Calu3 (cell line): ENCODE results near the gene CDK14. TPM values are rescaled to one million over a fixed set of nuclear protein-coding genes. Genes with fewer than 3 reads are reported as not detected.

Source experiments
- BruUV-seq: library from RNA; stranded (reverse); fragments of 400-500 nt; replicated peaks from 2 replicates; lab custom pipeline; 2021; lab: Mats Ljungman, UMichigan
- CTCF ChIA-PET: fragments of 300-600 bp; sonication (Branson Sonifier 250); formaldehyde crosslinking; loops from one replicate; lab custom pipeline; 2022; ENCODE audit warnings: antibody characterized with exemption; lab: Charles Lee
- DNase-seq: peaks from one replicate; pipeline ENCODE4 v3.0.0; 2022
- H3K27ac Mint-ChIP-seq: one replicate; pipeline ENCODE4 v1.8.0; 2022; ENCODE audit warnings: mixed read lengths; ENCODE audit not compliant: unreplicated experiment
- H3K27me3 Mint-ChIP-seq: one replicate; pipeline ENCODE4 v1.8.0; 2022; ENCODE audit warnings: mixed read lengths; ENCODE audit not compliant: unreplicated experiment
- H3K36me3 Mint-ChIP-seq: one replicate; pipeline ENCODE4 v1.8.0; 2022; ENCODE audit warnings: mild to moderate bottlenecking, moderate library complexity, mixed read lengths; ENCODE audit not compliant: insufficient read depth, unreplicated experiment
- H3K4me1 Mint-ChIP-seq: one replicate; pipeline ENCODE4 v1.8.0; 2022; ENCODE audit warnings: mild to moderate bottlenecking, low read depth, mixed read lengths; ENCODE audit not compliant: unreplicated experiment
- H3K4me3 Mint-ChIP-seq: one replicate; pipeline ENCODE4 v1.8.0; 2022; ENCODE audit warnings: mild to moderate bottlenecking, low read depth, moderate library complexity, mixed read lengths; ENCODE audit not compliant: unreplicated experiment
- H3K9me3 Mint-ChIP-seq: one replicate; pipeline ENCODE4 v1.8.0; 2022; ENCODE audit warnings: low read depth, mixed read lengths; ENCODE audit not compliant: unreplicated experiment
- intact Hi-C: fragments of 100-400 bp; cut with micrococcal nuclease; formaldehyde crosslinking; loops from one replicate; pipeline ENCODE4 v1.10.0; 2022; ENCODE audit not compliant: unreplicated experiment
- total RNA-seq: library from RNA; stranded (reverse); gene quantifications from 2 replicates; pipeline ENCODE4 v1.2.3, GENCODE V29; 2022
- TF ChIP-seq, protein P1 (sequence below): fragments of 200-600 bp; IDR thresholded peaks from one replicate; pipeline ENCODE4 v1.8.0; 2022; ENCODE audit warnings: antibody characterized with exemption; ENCODE audit not compliant: unreplicated experiment

CDK14 gene
- total RNA-seq, 1 experiment from 2014 or later: 29.4 TPM

- intact Hi-C loops: no loop called here
- CTCF ChIA-PET: no interaction called here
- BruUV-seq: no TSS peak
- TF ChIP-seq, protein P1, sequence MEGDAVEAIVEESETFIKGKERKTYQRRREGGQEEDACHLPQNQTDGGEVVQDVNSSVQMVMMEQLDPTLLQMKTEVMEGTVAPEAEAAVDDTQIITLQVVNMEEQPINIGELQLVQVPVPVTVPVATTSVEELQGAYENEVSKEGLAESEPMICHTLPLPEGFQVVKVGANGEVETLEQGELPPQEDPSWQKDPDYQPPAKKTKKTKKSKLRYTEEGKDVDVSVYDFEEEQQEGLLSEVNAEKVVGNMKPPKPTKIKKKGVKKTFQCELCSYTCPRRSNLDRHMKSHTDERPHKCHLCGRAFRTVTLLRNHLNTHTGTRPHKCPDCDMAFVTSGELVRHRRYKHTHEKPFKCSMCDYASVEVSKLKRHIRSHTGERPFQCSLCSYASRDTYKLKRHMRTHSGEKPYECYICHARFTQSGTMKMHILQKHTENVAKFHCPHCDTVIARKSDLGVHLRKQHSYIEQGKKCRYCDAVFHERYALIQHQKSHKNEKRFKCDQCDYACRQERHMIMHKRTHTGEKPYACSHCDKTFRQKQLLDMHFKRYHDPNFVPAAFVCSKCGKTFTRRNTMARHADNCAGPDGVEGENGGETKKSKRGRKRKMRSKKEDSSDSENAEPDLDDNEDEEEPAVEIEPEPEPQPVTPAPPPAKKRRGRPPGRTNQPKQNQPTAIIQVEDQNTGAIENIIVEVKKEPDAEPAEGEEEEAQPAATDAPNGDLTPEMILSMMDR: no peak
- Mint-ChIP-seq H3K4me3 (no peak overlapping the region), H3K27me3 (no peaks in the 10 kb centered on the region), H3K36me3 (no peaks in the 10 kb centered on the region), H3K27ac (no peak overlapping the region), H3K9me3 (no peaks in the 10 kb centered on the region), H3K4me1 (no peaks in the 10 kb centered on the region)
- no peak for DNase-seq
Measured at GRCh38 chr7:91201442-91202113, 605.5 kb downstream of the CDK14 start.

DNA sequence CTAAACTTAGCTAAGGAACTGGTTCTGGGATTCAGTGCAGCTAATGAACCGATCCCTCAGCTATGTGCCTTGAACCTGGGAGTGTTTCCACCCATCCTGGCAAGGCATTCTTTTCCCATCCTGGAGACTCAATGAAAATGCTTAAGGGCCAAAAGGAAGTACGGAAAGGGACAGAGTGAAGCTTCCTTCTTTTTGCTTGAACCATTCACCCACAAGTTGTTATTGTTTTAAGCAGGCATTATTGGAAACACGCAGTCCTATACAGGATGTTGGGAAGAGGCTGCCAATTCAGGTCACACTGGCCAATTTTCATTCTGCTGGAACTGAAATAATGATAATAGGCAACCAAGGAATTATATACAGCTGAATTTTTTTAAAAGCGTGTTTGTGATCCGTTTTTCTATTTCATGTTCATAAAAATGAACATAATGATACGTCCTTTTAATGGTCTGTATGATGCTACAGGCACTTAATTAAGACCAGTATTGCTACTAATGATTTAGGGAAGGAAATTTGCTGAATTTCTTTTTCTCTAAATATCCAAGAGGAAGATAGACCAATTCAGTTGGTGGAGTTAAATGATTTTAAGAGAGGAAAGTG is 610.3 kb downstream of the CDK14 start:
- no TSS peak for BruUV-seq
- no peaks in the 10 kb centered on the region for H3K27me3 Mint-ChIP-seq
- no peaks in the 10 kb centered on the region for H3K36me3 Mint-ChIP-seq
- H3K4me1 Mint-ChIP-seq: no peaks in the 10 kb centered on the region
- no peaks in the 10 kb centered on the region for H3K9me3 Mint-ChIP-seq
- intact Hi-C loops: no loop called here
- no peak overlapping the region for H3K27ac Mint-ChIP-seq
- TF ChIP-seq, protein P1: no peak
- H3K4me3 Mint-ChIP-seq: no peak overlapping the region
- CTCF ChIA-PET: no interaction called here
- DNase-seq: no peak

DNA sequence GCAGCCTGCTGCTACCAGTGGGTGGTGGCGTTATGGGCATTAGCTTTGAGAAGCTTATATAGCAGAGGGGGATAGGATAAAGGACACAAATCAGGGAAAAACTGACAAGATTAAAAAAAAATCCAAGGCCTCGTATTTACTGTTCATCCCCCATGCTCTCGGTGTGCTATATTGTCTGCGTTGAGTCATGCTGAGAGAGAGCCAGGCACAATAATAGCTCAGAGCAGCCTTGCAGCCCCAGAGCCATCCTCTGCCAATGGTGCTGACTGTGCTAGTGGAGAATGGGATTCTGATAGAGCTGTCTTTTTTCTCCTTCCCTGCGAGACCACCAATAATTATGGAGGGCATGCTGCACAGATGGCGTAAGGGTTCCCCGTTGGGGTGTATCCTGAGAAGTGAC is 616.5 kb downstream of the CDK14 start:
- TF ChIP-seq, protein P1: no peak
- Mint-ChIP-seq H3K27ac (no peak overlapping the region), H3K9me3 (no peaks in the 10 kb centered on the region), H3K36me3 (no peaks in the 10 kb centered on the region), H3K27me3 (no peaks in the 10 kb centered on the region), H3K4me1 (no peaks in the 10 kb centered on the region), H3K4me3 (no peak overlapping the region)
- intact Hi-C loops: no loop called here
- BruUV-seq: no TSS peak
- CTCF ChIA-PET: no interaction called here
- no peak for DNase-seq

DNA sequence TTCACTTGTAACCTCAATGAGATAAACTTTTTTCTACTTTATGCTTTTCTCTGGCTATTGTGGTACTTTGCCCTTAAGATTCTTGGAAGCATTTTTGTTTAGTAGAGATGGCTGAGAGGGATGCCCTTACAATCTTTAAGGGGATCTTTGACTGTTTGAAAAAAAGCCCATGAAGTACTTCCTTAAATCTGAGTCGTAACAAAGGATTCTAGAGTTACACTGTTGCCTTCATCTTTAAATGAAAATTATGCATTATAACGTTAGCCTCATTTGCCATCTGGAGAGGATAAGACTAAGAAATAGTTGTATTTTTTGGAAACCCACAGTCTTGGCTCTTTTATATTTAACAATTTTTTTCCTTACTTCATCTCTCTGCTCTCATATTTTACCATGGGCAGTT is 630.3 kb downstream of the CDK14 start:
- CTCF ChIA-PET: no interaction called here
- BruUV-seq: no TSS peak

More for the DNA sequence above, 630.3 kb downstream of the CDK14 start:
- Mint-ChIP-seq H3K36me3 (no peaks in the 10 kb centered on the region), H3K27me3 (no peaks in the 10 kb centered on the region), H3K4me3 (no peak overlapping the region), H3K9me3 (no peaks in the 10 kb centered on the region), H3K27ac (no peak overlapping the region), H3K4me1 (no peaks in the 10 kb centered on the region)
- intact Hi-C loops: no loop called here
- TF ChIP-seq, protein P1: no peak
- no peak for DNase-seq
